Left ventricle myocardium inferior (tissue), 1 donor: ENCODE results near the gene ZMIZ1. TPM values are rescaled to one million over a fixed set of nuclear protein-coding genes. Genes with fewer than 3 reads are reported as not detected.

Source experiments
- DNase-seq: peaks from one replicate; pipeline ENCODE4 v3.0.0-alpha.2; 2020
- H3K27ac ChIP-seq: fragments of 200-600 bp; replicated peaks from 2 replicates; pipeline ENCODE4 v1.8.0; 2021
- H3K27me3 ChIP-seq: fragments of 200-600 bp; 2 replicates; pipeline ENCODE4 v1.8.0; 2021; ENCODE audit warnings: low read depth
- H3K36me3 ChIP-seq: fragments of 200-600 bp; 2 replicates; pipeline ENCODE4 v1.8.0; 2021
- H3K4me1 ChIP-seq: fragments of 200-600 bp; 2 replicates; pipeline ENCODE4 v1.8.0; 2021
- H3K4me3 ChIP-seq: fragments of 200-600 bp; 2 replicates; pipeline ENCODE4 v1.8.0; 2021; ENCODE audit warnings: mild to moderate bottlenecking, moderate library complexity
- H3K9me3 ChIP-seq: fragments of 200-600 bp; replicated peaks from 2 replicates; pipeline ENCODE4 v1.8.0; 2021
- CTCF ChIP-seq: fragments of 200-600 bp; IDR thresholded peaks from 2 replicates; pipeline ENCODE4 v1.8.0; 2021; ENCODE audit warnings: antibody characterized with exemption, mild to moderate bottlenecking, borderline replicate concordance
- intact Hi-C: fragments of 100-400 bp; cut with micrococcal nuclease; formaldehyde crosslinking; loops from one replicate; pipeline ENCODE4 v1.11.0; 2022
- total RNA-seq: library from RNA; stranded (reverse); fragmentation: NEBNext Ultra II Directional; extraction: Animal tissue kit (Norgen Biotek cat#: 25700); gene quantifications from one replicate; pipeline ENCODE4 v1.2.1, GENCODE V29; 2021
- donor health status: DM: no; HTN: yes; CAD: no; lungs with severe emphysema.

Gene ZMIZ1
- total RNA-seq, 1 donor from 2014 or later: 55.9 TPM

GRCh38 chr10:79176949-79177602 lies 108.3 kb downstream of the ZMIZ1 start:
- no peaks in the 10 kb centered on the region for H3K27me3 ChIP-seq
- H3K9me3 ChIP-seq: no peaks in the 10 kb centered on the region
- TF ChIP-seq CTCF: no peak
- peak overlapping the region; percentile 86 for H3K27ac ChIP-seq
- intact Hi-C loops: no loop called here
- H3K36me3 ChIP-seq: no peaks in the 10 kb centered on the region
- H3K4me1 ChIP-seq: peaks cover 98% of the 10 kb centered on the region
- H3K4me3 ChIP-seq: no peak overlapping the region
- peak; percentile 50 for DNase-seq

GRCh38 chr10:79178070-79178576 lies 109.4 kb downstream of the ZMIZ1 start:
- Histone ChIP-seq H3K4me1 (peaks cover 100% of the 10 kb centered on the region), H3K27me3 (no peaks in the 10 kb centered on the region), H3K36me3 (no peaks in the 10 kb centered on the region), H3K9me3 (no peaks in the 10 kb centered on the region), H3K4me3 (no peak overlapping the region), H3K27ac (peak overlapping the region; percentile 86)
- intact Hi-C loops: no loop called here
- TF ChIP-seq CTCF: no peak
- no peak for DNase-seq

GRCh38 chr10:79178614-79179163 lies 109.9 kb downstream of the ZMIZ1 start:
- Histone ChIP-seq H3K36me3 (no peaks in the 10 kb centered on the region), H3K27ac (peak overlapping the region; percentile 86), H3K9me3 (no peaks in the 10 kb centered on the region), H3K4me1 (peaks cover 100% of the 10 kb centered on the region), H3K4me3 (no peak overlapping the region), H3K27me3 (no peaks in the 10 kb centered on the region)
- no peak for DNase-seq
- intact Hi-C loops: no loop called here
- TF ChIP-seq CTCF: no peak

GRCh38 chr10:79179164-79179956 lies 110.6 kb downstream of the ZMIZ1 start:
- no peaks in the 10 kb centered on the region for H3K27me3 ChIP-seq
- no peak for DNase-seq
- H3K27ac ChIP-seq: peak overlapping the region; percentile 86
- no peak overlapping the region for H3K4me3 ChIP-seq
- intact Hi-C loops: no loop called here
- H3K36me3 ChIP-seq: no peaks in the 10 kb centered on the region
- no peaks in the 10 kb centered on the region for H3K9me3 ChIP-seq
- no peak for TF ChIP-seq CTCF
- H3K4me1 ChIP-seq: peaks cover 100% of the 10 kb centered on the region

- intact Hi-C loops: no loop called here
- Histone ChIP-seq H3K4me1 (peaks cover 100% of the 10 kb centered on the region), H3K27me3 (no peaks in the 10 kb centered on the region), H3K36me3 (no peaks in the 10 kb centered on the region), H3K9me3 (no peaks in the 10 kb centered on the region), H3K27ac (peak overlapping the region; percentile 86), H3K4me3 (no peak overlapping the region)
- TF ChIP-seq CTCF: no peak
- no peak for DNase-seq
These were observed 111.2 kb downstream of the ZMIZ1 start for GRCh38 chr10:79179957-79180309.
